ENCODE results near the gene TRAPPC10. TPM values are rescaled to one million over a fixed set of nuclear protein-coding genes. Genes with fewer than 3 reads are reported as not detected.

Gene TRAPPC10
- polyA plus RNA-seq, 1 experiment = 26.0 TPM

Small RNA genes lying within 50 kb of the gene (small RNA-seq; reads per million reads assigned to genes)
- not detected for gene RNU6-1150P (ENCODE audit: insufficient read length, low read depth)

Other genes with a start within 250 kb of the TRAPPC10 start
- gene CSTB, start 236.0 kb upstream of the TRAPPC10 start, polyA plus RNA-seq (2011; rRNA removed) = 54.3 and 62.0 TPM in 2 replicates
- 8.2 and 10.6 TPM in 2 replicates for gene RRP1, start 222.7 kb upstream of the TRAPPC10 start, polyA plus RNA-seq (2011; rRNA removed)
- gene AGPAT3, start 147.1 kb upstream of the TRAPPC10 start, polyA plus RNA-seq (2011; rRNA removed) = 36.1 and 47.2 TPM in 2 replicates
- 12.1 and 12.9 TPM in 2 replicates for gene PWP2, start 95.1 kb downstream of the TRAPPC10 start, polyA plus RNA-seq (2011; rRNA removed)
- 52.6 and 54.0 TPM in 2 replicates for gene GATD3, start 121.4 kb downstream of the TRAPPC10 start, polyA plus RNA-seq (2011; rRNA removed)
- 0.06 TPM in 1 of 2 replicates, not detected in the other for gene ICOSLG, start 228.6 kb downstream of the TRAPPC10 start, polyA plus RNA-seq (2011; rRNA removed)
- gene DNMT3L, start 249.6 kb downstream of the TRAPPC10 start, polyA plus RNA-seq (2011; rRNA removed) = not detected in 2 replicates

All from AG04450 (cell line).